ENCODE results near the gene GLI2.

Gene GLI2

DNA sequence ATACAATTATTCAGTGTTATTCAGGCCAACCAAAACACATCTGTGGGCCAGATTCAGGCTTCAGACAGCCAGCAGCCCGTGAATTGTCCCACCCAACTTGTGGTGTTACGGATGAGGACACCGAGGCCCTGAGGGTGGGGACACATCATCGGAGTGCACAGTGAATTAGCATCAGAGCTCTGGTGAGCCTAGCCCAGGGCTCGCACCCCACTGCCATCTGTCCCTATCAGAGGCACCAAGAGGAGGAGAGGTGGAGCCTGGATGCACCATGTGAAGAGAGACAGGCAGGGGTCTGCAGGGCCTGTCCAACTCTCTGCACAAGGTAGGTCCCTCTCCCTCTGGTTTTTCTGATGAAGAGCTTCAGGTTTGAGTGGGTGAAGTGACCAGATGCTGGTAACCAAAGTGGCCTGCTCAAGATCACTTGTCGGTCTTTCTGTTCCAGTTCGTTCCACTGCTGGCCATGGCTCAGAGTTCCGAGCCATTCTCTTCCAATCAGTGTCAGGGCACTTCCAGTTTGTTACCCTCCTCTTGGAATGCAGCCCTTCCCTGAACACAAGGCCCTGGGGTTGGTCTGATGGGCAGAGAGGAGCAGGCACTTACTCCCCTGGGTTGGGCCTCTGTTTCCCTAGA, 14.8 kb upstream of the GLI2 start:
- no peak for TF ChIP-seq POLR2A (IDR thresholded peaks at IDR 0.05; ENCODE audit: extremely low read depth, insufficient read length)
- TF ChIP-seq, protein P1, sequence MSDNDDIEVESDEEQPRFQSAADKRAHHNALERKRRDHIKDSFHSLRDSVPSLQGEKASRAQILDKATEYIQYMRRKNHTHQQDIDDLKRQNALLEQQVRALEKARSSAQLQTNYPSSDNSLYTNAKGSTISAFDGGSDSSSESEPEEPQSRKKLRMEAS (IDR thresholded peaks at IDR 0.05; ENCODE audit: low read depth, low read length): no peak
- TF ChIP-seq MYC (IDR thresholded peaks at IDR 0.05; ENCODE audit: low read depth, low read length): no peak
- TF ChIP-seq, protein P2, sequence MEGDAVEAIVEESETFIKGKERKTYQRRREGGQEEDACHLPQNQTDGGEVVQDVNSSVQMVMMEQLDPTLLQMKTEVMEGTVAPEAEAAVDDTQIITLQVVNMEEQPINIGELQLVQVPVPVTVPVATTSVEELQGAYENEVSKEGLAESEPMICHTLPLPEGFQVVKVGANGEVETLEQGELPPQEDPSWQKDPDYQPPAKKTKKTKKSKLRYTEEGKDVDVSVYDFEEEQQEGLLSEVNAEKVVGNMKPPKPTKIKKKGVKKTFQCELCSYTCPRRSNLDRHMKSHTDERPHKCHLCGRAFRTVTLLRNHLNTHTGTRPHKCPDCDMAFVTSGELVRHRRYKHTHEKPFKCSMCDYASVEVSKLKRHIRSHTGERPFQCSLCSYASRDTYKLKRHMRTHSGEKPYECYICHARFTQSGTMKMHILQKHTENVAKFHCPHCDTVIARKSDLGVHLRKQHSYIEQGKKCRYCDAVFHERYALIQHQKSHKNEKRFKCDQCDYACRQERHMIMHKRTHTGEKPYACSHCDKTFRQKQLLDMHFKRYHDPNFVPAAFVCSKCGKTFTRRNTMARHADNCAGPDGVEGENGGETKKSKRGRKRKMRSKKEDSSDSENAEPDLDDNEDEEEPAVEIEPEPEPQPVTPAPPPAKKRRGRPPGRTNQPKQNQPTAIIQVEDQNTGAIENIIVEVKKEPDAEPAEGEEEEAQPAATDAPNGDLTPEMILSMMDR (IDR thresholded peaks at IDR 0.05; ENCODE audit: low read depth, low read length): no peak
- no peak for DNase-seq (ENCODE audit: low read depth)
- no peak overlapping the region for H3K4me3 ChIP-seq (ENCODE audit: low read depth, low read length)

GRCh38 chr2:120722246-120722567, 13.5 kb upstream of the GLI2 start:
- TF ChIP-seq, protein P1 (IDR thresholded peaks at IDR 0.05; ENCODE audit: low read depth, low read length): no peak
- TF ChIP-seq MYC (IDR thresholded peaks at IDR 0.05; ENCODE audit: low read depth, low read length): no peak
- H3K4me3 ChIP-seq (ENCODE audit: low read depth, low read length): no peak overlapping the region
- DNase-seq (ENCODE audit: low read depth): no peak

DNA sequence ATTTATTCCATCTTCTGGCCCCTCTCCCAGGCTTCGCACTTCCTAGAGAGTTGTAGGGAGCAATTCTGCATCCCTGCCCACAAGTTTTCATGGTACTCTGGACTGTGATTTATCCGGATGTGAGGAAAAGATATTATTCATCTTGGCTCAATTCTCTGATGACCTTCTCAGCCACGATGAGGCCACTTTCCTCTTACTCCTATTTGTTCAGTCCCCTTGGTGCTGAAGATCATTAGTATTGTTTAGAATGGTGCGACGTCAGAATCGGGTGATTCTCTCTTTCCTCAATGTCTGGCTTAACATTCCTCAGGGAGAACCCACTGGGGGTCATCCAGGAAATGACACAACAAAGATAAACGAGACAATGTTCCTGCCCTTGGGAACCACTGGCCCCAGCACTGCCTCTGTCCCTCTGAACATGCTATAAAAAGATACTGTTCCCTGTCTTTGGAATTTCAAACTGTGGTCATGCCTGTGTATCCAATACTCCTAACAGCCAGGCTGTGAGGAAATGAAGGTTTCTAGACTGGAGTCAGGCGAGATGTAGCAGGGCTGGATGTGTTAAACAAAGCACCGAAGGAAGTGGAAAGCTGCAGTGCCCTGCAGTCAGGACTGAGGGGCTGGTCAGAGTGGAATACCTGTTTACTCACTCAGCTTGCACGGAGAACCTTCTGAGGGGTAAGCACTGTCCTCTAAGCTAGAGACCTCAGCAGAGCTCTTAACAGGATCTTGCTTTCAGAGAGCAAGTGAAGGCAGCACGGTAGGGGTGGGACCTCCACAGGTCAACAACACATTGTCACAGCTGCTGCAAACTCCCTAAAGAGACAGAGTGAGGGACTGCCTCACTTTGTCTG, 12.9 kb upstream of the GLI2 start:
- no peak for DNase-seq (ENCODE audit: low read depth)
- no peak overlapping the region for H3K4me3 ChIP-seq (ENCODE audit: low read depth, low read length)
- TF ChIP-seq MYC (IDR thresholded peaks at IDR 0.05; ENCODE audit: low read depth, low read length) (no peak), POLR2A (IDR thresholded peaks at IDR 0.05; ENCODE audit: extremely low read depth, insufficient read length) (no peak)
- TF ChIP-seq, protein P2 (IDR thresholded peaks at IDR 0.05; ENCODE audit: low read depth, low read length): no peak
- TF ChIP-seq, protein P1 (IDR thresholded peaks at IDR 0.05; ENCODE audit: low read depth, low read length): no peak

- H3K4me3 ChIP-seq (ENCODE audit: low read depth, low read length): no peak overlapping the region
- DNase-seq (ENCODE audit: low read depth): no peak
- TF ChIP-seq, protein P2 (IDR thresholded peaks at IDR 0.05; ENCODE audit: low read depth, low read length): no peak
These were observed 9.4 kb upstream of the GLI2 start for GRCh38 chr2:120726245-120726644.

GRCh38 chr2:120729406-120730399, 6.0 kb upstream of the GLI2 start:
- H3K4me3 ChIP-seq (ENCODE audit: low read depth, low read length): no peak overlapping the region
- DNase-seq (ENCODE audit: low read depth): no peak
- TF ChIP-seq MYC (IDR thresholded peaks at IDR 0.05; ENCODE audit: low read depth, low read length): no peak
- TF ChIP-seq, protein P1 (IDR thresholded peaks at IDR 0.05; ENCODE audit: low read depth, low read length): no peak
- TF ChIP-seq POLR2A (IDR thresholded peaks at IDR 0.05; ENCODE audit: extremely low read depth, insufficient read length): no peak
- TF ChIP-seq, protein P2 (IDR thresholded peaks at IDR 0.05; ENCODE audit: low read depth, low read length): no peak

DNA sequence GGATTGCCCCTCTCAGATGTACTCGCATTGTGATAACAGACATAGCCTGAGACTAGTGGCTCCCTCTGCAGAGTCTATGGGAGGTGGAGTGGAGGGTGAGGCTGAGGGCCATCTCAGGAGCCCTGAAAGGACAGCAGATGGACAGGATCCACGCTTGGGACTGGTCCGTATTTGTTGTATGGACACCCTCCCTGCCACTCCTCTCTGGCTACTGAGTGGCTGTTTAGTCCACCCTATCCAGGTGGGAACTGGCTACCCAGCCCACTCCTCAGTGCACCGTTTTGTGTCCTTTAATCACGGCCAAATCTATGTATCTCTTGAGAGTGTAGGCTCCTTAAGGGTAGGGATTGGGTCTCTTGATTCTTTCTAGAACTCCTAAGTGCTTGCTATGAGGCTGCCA, 4.5 kb upstream of the GLI2 start:
- H3K4me3 ChIP-seq (ENCODE audit: low read depth, low read length): no peak overlapping the region
- TF ChIP-seq, protein P1 (IDR thresholded peaks at IDR 0.05; ENCODE audit: low read depth, low read length): no peak
- TF ChIP-seq, protein P2 (IDR thresholded peaks at IDR 0.05; ENCODE audit: low read depth, low read length): no peak
- no peak for DNase-seq (ENCODE audit: low read depth)

All from NB4 (cell line).